ENCODE data around the gene ROR1.

GRCh38 chr1:63857478-63857877, 83.7 kb downstream of the ROR1 start:
- TF ChIP-seq POLR2A (IDR thresholded peaks at IDR 0.05) = no peak
- no peak for TF ChIP-seq CTCF (IDR thresholded peaks at IDR 0.05)

All from suprapubic skin (tissue), 3 donors.